COR-L47 (cell line): ENCODE results near the gene TRIM66.

Experiments used
- DNase-seq: peaks from one replicate; lab custom pipeline; 2025; lab: John Stamatoyannopoulos, UW

The TRIM66 gene

GRCh38 chr11:8605971-8606563 is 76.4 kb downstream of the TRIM66 start:
- DNase-seq, result no peak

- peak; percentile 21 for DNase-seq
These were observed 78.3 kb downstream of the TRIM66 start for GRCh38 chr11:8604078-8604723.

GRCh38 chr11:8603696-8604077 is 78.8 kb downstream of the TRIM66 start:
- no peak for DNase-seq

- no peak for DNase-seq
These were observed 80.9 kb downstream of the TRIM66 start for GRCh38 chr11:8601376-8602133.

GRCh38 chr11:8598506-8598905 is 84.0 kb downstream of the TRIM66 start:
- no peak for DNase-seq

DNA sequence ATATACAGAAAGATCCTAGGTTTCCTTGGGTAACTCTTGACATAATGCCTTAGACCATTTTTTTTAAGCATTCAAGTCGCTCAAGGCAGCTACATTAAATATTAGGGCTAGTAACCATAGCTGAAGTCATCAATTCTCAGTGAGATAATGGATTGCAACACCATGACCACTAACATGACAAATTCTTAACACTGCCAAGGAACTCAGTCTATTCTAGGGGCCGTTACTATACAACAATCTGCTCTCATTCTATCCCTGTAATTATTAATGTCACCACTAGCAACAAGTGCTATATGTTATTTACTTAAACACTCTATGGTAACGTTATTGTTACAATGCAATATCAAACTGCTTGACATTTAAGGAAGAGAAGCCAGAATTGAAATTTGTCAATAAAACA is 85.3 kb downstream of the TRIM66 start:
- DNase-seq, result no peak

DNA sequence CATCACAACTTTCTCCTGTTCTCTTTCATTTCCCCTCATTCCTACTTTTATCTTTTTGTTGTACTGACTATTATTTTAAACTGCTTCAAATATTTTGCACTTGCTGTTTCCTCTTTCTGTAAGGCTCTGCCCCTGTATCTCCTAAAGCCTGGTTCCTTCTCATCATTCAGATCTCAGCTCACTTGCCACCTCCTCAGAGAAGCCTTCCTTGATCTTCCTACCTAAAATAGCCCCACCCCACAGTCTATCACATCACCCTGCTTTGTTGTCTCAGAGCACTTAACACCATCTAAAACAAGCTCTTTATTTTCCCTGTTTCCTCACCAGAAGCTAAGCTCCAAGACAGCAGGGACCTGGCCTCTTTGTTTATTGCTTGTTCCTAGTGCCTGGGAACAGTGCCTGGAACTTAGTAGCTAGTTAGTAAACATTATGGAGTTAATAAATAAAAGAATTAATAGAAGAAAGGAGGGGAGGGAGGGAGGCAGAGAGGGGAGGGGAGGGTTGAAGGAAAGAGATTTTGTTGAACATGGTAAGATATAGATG is 85.9 kb downstream of the TRIM66 start:
- DNase-seq, result no peak

GRCh38 chr11:8593935-8594909 is 88.2 kb downstream of the TRIM66 start, which contains the start of gene STK33:
Gene STK33, minus strand, starts transcription at chr11:8594228. Its CDS starts 119,323 bp downstream, at chr11:8474905.
- DNase-seq, result peak; percentile 83

DNA sequence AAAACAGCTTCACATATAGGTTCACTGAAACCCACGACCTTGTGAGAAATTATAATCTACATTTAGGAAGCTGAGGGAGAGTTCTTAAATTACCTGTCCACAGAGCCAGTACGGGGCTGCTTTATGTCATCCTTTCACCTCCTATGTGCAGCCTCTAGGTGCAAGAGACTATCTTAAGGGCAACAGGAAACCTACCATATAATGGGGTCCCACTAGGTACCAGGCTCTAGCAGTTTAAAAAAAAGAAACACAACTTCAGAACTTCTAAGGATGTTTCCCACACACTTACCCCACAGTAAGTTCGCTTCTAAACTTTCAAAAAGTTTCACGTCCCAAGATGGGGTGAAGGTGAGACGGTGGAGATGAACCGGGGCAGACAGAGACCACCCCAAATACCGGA is 89.0 kb downstream of the TRIM66 start:
- DNase-seq, result no peak

GRCh38 chr11:8587915-8588314 is 94.5 kb downstream of the TRIM66 start:
- no peak for DNase-seq

DNA sequence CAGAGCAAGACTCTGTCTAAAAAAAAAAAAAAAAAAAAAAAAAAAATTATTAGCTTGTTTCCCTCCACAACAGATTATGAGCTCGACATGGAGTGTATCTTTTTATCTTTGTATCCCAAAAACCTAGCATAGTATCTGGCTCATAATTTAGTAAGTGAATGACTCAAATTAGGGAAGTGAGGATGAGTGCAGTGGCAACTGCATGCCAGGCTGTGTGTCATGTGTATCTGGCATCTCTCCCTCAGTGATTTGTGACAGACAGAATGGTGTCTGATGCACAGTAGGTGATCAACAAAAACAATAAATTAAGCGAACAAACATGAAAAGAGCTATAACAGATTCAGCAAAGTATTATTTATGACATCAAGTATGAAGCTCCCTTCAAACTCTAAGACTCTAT is 95.7 kb downstream of the TRIM66 start:
- DNase-seq, result no peak

DNA sequence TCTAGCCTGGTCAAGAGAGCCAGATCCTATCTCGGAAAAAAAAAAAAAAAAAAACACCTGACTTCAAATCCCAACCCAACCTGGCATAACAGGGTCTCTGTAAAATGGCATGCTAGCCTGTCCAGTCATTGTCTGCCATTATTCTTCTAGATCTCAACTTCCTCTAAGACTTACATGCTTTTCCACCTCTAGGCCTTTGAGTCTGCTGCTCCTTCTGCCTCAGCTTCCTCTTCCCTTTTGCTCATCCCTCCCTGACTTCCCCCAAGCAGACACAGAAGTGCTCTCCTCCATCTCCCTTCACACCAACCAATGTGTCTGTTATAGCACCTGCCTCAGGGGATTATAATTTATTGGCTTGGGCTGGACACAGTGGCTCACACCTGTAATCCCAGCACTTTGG is 96.3 kb downstream of the TRIM66 start:
- no peak for DNase-seq

DNA sequence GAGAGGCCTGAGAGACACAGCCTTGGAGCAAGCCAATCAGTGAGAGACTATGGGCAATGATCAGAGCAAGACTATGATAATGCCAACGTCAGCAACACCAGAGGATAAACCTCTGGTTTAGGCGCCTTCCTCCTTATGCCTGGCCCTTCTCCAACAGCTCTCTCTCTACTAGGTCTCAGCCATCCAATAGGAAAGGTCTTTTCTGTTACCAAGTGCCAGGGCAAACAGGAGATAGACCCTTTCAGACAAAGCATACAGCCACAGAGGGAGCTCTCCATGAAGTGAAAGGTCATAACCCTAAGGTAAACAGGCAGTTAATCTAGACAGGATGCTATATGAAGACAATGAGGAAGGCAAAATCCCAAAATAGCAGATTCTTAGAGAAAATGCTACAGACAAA is 98.0 kb downstream of the TRIM66 start:
- no peak for DNase-seq

DNA sequence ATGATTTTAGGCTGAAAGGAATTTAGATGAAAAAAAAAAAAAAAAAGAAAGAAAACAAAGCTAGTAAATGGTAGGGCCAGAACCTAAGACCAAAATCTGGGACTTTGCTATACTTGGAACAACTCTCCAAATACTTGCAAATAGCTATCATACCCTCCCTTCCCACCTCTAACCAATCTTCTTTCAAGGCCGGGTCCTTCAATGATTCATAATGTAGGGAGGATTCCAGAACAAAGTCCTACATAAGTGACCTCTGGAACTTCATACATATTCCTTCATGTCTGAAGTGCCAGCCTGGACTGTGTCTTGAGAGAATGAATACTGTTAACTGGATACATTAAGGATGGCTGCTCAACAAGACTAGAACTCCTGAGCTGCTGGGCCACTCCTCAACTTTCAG is 98.4 kb downstream of the TRIM66 start:
- DNase-seq, result no peak

DNA sequence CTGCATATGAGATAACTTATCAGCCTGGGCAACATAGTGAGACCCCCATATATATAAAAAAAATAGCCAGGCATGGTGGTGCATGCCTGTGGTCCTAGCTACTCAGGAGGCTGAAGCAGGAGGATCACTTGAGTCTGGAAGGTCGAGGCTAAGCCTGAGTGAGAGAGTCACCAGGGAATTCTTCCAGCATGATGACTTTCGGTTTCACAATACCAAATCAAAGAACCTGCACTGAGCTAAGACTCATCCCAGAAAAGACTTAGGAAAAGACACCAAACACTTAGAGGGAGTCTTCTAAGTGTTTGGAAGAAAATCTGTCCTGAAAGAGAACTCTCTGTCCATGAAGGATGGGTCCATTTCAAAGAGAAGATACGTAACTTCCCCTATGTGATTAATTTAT is 101.2 kb downstream of the TRIM66 start:
- DNase-seq, result no peak

GRCh38 chr11:8577791-8578581 is 104.5 kb downstream of the TRIM66 start:
- no peak for DNase-seq

DNA sequence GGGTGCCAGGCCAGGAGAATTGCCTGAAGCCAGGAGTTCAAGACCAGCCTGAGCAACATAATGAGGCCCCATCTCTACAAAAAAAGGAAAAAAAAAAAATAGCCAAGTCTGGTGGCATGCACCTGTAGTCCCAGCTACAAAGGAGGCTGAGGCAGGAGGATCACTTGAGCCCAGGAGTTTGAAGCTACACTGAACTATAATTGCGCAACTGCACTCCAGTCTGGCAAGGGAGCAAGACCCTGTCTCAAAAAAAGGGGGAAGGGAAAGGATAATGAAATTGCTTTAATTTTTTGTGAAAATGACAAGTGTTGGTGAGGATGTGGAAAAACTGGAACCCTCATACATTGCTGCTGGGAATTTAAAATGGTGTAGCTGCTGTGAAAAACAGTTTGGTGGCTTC is 107.7 kb downstream of the TRIM66 start:
- no peak for DNase-seq

- no peak for DNase-seq
These were observed 108.7 kb downstream of the TRIM66 start for GRCh38 chr11:8573777-8574176.

- no peak for DNase-seq
These were observed 114.8 kb downstream of the TRIM66 start for GRCh38 chr11:8567602-8568198.

DNA sequence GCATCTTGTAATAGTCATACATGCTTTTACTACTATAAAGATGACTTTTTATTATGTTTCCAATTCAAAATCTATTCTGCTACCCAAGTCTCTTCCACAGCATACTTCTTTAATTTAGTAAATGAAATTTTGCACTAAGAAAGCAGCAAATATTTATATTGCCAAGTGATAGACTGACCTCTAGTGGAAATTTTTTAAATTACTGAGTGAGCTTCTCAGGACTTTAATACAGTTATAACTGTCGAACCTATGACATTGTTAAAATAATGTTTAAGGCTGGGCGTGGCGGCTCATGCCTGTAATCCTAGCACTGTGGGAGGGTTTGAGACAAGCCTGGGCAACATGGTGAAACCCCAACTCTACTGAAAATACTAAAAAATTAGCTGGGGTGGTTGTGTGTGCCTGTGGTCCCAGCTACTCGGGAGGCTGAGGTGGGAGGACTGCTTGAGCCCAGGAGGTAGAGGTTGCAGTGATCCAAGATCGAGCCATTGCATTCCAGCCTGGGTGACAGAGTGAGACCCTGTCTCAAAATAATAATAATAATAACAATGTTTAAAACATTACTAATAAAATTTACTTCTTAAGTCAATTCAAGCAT is 115.8 kb downstream of the TRIM66 start:
- peak; percentile 43 for DNase-seq
